Activated T-helper 9 cell treated with anti-CD3 and anti-CD28 coated beads, Interleukin-2, amount 50 U/mL, for 16 hours (primary cell): ENCODE results near the gene CACNA1G.

Experiments
- DNase-seq: peaks from one replicate; pipeline ENCODE4 v3.0.0-alpha.2; 2020; ENCODE audit warnings: low read depth

The CACNA1G gene

DNA sequence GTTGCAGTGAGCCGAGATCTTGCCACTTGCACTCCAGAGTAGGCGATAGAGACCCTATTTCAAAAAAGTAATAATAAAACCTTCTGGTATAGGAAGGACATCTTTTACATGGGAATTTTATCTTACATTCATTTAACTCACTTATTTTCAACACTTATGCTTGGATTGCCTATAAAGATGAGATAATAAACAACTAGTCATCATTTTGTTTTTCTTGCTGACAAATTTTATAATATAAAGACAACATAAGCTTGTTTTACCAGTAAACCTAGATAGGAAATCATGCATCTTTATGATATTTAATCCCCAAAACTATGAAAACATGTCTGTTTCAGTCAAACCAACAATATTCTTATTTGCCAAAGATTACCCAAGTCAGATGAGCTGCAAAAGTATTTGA is 91.1 kb downstream of the CACNA1G start:
- DNase-seq: no peak

DNA sequence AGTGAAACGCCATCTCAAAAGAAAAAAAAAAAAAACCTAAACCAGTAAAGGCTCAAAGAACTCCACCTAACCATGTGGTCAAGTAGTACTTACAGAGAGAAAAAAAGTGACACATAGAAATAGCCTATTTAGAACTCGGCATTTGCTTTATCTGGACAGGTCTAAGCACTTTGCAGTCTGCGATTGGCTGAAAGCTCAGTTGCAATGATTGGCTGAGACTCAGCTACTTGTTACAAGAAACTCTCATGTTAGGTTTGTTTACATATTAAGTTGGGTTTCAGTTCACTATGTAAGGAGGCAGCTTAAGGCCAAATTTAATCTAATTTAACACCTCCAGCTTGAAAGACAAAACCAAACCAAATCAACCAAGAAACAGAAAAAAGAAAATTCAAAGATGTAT is 93.2 kb downstream of the CACNA1G start:
- DNase-seq: no peak

DNA sequence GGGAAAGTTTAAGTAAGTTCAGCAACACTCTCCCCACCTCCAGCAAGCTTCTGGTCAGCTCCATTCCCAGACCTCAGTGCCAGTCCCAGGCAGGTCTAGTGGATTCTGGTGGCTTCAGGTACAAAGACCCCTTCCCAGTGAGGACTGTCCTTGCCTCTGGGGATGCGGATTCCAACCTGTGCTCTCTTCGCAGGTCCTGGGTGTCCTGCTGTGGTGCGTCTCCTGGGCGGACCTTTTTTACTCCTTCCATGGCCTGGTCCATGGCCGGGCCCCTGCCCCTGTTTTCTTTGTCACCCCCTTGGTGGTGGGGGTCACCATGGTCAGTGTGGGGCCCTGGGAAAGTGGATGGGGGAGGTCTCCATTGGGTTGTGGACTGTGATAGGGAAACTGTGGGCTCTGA is 96.0 kb downstream of the CACNA1G start:
- DNase-seq: no peak

DNA sequence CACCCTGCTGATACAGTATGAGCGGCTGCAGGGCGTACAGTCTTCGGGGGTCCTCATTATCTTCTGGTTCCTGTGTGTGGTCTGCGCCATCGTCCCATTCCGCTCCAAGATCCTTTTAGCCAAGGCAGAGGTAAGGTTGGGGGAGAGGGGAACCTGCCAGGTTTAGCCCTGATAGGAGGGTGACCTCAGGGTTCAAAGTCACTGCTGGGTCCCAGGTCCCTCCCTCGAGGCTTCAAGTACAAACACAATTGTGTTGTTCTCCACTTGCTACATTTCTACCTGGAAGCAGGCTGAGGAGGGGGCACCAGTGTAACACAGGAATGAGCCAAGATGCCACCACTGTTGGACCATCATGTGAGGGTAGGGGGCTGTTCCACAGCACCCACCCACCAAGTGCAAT is 96.5 kb downstream of the CACNA1G start:
- DNase-seq: no peak

DNA sequence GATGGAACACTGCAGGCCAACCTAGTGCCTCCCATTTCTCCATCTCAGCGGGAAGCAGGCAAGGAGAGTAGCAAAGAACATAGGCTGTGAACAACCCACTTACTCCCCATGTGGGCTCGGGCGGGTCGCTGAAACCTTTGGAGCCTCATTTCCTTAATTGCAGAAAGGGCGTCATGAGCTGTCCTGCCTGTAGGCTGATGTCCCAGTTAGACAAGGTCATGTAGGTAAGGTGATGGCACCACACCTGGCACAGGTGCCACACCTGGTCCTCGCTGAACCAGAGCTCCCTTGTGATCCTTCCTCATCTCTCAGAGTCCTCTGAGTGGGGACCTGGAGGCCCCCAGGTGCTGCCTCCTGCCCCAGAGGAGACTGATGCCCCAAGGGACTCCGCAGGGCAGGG is 97.1 kb downstream of the CACNA1G start:
- no peak for DNase-seq

DNA sequence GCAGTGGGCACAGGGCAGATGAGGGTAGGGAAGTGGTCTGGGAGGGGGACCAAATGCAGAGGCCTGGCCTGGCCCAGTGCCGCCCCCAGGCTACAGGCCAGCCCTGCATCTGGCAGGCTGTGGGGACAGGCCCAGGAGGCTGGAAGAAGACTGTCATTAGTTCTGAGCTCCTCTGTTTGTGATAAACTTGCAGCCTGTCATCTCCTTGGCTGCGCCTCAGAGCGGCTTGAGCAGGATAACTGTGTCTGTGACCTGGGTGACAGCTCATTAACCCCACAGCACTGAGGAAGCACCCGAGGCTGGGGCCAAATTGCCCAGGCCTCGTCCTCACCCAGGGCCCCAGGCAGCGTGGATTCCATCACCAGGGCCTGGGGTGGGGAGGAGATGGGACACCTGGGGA is 98.1 kb downstream of the CACNA1G start:
- no peak for DNase-seq

DNA sequence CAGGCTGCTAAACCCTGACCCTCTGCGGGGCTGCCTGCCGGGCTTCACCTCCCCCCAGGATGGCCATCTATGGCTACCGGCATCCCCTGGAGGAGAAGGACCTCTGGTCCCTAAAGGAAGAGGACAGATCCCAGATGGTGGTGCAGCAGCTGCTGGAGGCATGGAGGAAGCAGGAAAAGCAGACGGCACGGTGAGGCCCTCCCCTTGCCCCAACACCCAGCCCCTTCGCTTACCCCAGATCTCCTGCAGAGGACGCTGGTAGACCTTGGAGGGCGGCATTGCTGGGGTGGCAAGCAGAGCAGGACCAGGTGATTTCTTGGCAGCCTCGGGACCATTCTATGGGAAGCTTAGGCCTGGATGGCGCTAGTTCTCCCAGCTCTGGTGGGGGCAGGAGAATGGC is 98.7 kb downstream of the CACNA1G start:
- no peak for DNase-seq

DNA sequence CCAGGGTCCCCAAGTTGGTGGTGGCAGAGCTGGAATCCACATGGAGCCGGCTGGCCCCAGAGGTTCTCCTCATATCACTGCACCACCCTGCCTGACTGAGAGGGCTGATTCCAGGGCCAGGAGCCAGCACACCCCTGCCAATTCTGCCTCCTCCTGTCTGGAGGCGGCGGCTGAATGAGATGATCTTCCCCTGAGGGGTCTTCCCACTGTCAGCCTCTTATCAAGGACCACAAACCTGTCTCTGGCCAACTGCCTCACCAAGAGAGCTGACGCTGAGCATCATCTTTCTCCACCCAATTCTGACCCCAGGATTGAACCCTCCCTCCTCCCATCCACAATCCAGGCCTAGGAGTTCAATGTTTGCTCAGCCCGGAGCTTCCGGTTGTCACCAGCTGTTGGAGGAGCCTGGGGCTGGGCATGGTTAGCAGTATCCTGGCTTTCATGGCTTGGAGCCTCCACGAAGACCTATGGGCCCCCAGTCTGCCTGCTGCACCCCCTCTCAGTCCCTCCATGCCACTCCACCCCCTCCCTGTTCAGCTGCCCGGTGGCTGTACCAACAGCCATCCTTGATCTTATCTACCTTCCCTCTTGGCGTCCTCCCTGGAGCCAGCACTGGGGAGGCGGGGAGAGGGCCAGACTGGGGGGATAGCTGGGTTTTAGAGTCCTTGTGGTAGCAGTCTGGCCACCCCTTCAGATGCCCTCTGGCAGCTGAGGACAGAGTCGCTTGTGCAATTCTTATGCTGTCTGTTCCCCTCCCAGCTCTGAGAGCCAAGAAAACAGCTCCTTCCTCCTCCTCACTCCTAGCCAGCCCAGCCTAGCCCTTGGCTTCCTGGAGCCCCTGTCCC is 99.7 kb downstream of the CACNA1G start:
- DNase-seq: no peak

DNA sequence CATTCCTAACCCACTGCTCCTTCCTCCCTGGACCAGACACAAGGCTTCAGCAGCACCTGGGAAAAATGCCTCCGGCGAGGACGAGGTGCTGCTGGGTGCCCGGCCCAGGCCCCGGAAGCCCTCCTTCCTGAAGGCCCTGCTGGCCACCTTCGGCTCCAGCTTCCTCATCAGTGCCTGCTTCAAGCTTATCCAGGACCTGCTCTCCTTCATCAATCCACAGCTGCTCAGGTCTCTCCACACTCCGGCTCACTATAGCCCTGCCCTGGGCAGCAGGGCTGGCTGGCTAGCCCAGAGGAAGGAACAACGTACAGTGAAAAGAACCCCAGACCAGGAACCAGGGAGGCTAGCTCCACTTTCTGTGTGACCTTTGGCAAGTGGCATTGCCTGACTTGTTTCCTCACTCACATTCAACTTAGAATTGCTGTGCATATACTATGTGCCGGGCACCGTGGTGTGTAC is 100.4 kb downstream of the CACNA1G start:
- no peak for DNase-seq

DNA sequence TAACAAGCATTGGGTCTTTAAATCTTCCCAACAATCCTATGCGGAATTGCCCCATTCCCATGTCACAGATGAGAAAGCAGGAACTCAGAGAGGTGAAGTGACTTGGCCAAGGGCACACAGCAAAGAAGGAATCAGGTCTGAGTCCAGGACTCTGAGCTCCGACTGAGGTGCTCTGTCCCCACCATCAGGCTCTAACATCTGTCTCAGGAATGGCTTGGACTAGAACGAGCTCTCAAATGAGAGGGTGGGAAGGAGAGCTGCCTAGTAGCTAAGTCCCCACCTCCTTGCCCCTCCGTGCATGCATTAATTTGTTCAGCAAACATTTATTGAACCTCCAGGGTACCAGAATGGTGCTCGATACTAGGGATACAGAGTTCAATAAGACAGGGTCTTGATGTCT is 100.8 kb downstream of the CACNA1G start:
- DNase-seq: no peak

DNA sequence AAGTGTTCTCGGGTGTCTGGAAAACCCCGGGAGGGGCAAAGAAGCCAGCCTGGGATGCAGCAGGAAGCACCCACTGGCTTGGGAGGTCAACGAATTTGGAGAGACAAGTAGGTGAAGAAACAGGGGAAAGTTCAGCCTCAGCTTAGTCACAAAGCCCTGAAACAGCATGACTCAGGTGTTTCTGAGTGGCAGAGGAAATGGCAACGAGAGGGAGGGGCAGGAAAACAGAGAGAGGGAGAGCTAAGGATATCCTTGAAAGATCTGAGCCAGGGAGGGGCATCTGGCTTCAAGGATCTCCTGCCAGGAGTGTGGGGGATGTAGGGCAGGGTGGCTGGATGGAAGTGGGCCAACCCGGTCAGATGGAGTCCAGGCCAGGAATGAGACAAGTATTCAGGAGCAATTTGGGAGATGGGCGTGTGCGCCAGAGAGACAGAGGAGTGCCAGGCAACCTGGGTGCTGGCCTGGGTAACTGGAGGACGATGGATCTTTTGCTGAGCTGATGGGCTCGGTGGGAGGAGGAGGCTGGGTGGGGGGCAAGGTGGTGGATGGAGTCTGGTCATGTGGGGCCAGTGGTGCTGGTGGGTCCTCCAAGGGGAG is 101.4 kb downstream of the CACNA1G start:
- no peak for DNase-seq

DNA sequence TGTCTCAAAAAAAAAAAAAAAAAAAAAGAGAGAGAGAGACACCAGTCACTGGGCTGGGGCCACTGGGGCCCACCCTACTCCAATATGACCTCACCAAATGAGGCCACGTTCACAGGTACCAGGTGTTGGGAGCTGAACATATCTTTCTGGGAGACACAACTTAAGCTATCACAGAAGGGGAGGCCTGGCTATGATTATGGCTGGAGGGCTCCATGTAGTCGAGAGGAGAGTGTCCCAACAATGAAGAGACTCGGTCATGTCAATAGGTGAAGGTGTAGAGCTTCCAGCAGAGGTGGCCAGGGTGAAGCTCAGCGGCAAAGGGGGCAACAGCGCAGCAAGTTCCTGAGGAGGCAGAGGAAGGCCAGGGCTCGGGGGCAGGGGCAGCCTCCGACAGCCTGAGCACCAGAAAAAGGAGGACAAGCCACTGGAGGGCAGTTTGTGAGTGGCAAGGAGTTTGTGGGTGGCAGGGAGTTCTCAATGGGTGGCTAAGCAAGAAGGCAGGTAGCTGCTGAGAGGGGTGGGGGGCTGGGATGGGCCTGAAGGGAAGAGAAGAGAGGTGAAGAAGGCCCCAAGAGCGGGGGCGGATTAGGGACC is 102.2 kb downstream of the CACNA1G start:
- DNase-seq: no peak

DNA sequence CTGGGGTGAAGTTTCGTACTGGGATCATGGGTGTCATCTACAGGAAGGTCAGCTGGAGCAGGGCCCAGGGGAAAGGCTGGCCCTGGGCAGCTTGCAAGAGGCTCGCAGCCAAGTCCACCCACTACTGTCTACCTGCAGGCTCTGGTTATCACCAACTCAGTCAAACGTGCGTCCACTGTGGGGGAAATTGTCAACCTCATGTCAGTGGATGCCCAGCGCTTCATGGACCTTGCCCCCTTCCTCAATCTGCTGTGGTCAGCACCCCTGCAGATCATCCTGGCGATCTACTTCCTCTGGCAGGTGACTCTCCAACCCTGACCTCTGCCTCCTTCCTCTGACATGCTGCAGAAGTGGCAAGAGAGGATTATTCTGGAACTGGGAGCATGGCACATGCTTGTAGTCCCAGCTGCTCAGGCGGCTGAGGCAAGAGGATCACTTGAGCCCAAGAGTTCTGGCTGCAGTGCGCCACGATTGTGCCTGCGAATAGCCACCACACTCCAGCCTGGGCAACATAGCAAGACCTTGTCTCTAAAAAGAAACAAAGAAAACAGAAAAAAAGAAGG is 103.4 kb downstream of the CACNA1G start:
- DNase-seq: no peak

DNA sequence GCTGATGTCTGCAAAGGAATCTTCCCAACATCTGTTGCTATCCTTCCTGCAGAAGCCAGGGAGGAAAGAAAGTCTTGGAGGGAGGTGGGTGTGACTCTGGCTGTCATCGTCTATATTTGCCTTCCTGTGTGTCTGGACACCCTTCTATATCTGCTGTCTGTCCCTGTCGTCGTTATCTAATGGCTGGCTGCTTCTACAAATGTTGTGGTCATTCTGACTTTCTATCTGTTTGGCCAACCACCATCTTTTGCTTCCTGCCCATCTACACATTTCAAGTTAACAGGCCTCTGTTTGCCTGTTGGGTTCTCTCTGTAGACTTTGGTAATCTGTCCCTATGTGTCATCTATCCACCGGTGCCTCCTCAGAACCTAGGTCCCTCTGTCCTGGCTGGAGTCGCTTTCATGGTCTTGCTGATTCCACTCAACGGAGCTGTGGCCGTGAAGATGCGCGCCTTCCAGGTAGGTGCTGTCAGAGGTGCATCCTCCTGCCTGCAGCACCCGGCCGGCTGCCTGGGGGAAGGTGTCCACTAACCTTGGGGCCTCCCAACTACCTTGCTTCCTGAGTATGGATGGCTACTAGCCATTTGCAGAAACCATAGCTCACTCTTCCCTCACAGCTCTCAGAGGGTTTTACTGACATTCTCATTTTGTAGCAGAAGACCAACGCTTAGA is 104.4 kb downstream of the CACNA1G start:
- no peak for DNase-seq

DNA sequence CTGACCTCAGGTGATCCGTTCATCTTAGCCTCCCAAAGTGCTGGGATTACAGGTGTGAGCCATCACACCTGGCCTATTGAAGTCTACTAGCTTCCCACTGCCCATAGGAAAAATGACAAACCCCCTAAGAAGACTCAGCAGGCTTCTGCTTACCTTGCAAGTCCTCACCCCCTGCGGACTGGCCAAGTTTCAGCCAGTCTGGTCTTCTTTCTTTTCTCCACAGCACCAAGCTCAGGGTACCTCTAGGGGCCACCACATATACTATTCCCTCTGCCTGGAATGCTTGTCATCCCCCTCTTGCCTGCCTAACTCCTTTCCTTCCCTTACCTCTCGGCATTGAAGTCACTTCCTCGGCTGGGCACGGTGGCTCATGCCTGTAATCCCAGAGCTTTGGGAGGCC is 105.3 kb downstream of the CACNA1G start:
- DNase-seq: no peak

DNA sequence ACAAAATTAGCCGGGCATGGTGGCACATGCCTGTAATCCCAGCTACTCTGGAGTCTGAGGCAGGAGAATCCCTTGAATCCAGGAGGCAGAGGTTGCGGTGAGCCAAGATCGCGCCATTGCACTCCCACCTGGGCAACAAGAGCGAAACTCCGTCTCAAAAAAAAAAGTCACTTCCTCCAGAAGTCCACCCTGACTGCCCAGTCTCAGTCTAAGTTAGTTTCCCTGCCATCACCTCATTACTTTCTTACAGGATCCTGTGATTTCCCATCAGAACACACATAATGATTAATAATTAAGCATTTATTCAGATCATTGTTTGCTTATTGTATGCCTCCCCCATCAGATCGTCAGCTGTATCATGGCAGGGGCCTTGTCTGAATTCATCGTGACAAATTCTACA is 105.8 kb downstream of the CACNA1G start:
- DNase-seq: no peak

DNA sequence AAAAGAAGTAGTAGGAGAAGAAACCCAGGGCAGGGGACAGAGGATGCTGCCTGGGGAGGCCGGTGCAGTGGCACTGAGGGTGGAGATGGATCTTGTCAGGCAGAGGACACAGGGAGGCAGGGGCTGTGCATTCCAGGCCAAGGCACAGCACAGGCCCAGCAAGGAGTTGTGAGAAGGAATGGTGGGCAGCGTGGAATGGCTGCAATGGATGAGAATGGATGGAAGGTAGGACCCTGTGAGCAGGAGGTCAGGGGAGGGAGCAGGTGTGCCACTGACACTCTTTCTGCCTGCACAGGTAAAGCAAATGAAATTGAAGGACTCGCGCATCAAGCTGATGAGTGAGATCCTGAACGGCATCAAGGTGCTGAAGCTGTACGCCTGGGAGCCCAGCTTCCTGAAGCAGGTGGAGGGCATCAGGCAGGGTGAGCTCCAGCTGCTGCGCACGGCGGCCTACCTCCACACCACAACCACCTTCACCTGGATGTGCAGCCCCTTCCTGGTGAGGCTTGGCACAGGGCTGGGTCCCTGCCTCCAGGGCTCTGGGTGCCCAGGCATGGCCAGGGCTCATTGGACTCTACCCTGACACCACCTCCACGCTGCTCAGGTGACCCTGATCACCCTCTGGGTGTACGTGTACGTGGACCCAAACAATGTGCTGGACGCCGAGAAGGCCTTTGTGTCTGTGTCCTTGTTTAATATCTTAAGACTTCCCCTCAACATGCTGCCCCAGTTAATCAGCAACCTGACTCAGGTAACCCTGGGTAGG is 106.9 kb downstream of the CACNA1G start:
- DNase-seq: no peak

DNA sequence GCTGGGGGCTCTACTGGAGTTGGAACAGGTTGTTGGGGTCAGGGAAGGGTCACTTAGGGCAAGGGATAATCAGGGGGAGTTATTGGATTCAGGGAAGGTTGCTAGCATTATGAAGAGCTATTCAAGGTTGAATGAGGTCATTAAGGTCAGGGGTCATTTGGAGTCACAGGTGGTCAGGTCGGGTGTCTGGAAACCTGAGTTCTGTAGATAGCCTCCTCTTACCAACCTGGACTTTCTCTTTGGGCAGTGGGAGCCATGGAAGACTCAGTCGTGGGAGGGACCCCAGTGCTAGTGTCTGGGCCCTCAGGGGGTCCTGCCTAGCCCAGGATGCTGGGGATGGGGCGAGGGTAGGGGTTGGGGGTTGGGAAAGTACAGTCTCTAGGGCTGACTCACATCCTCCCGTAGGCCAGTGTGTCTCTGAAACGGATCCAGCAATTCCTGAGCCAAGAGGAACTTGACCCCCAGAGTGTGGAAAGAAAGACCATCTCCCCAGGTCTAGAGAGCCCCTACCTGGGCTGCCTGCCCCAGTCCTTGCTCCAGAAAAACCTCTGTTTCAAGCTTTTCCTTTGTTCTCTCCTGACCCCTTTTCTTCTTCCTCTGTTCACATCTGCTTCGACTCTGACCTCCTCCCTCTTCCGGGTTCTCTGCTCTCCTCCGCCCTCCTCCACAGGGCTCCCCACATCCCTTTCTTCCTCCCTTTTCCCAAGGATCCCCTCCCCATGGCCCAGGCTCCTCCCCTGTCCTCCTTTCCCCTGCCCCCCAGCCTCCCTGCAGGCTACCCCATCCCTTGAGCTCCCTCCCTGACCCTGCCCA is 107.7 kb downstream of the CACNA1G start:
- DNase-seq: no peak

DNA sequence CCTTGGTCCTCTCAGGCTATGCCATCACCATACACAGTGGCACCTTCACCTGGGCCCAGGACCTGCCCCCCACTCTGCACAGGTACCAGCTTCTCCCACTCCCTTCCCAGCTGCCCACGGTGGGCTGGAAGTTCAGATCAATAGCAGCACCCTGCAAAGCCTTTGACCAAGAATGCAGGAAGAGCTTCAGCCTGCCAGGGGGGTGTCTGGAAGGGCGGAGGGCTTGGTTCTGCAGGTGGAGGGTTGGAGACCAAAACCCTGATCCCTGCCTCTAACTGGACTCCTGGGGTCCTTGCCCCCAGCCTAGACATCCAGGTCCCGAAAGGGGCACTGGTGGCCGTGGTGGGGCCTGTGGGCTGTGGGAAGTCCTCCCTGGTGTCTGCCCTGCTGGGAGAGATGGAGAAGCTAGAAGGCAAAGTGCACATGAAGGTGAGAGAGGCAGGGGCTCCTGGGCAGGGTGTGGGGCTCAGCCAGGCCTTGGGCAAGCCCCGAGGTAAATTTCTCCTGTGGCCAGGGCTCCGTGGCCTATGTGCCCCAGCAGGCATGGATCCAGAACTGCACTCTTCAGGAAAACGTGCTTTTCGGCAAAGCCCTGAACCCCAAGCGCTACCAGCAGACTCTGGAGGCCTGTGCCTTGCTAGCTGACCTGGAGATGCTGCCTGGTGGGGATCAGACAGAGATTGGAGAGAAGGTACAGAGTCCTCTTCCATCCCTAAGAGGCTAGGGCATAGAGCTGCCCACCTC is 108.5 kb downstream of the CACNA1G start:
- DNase-seq: no peak

DNA sequence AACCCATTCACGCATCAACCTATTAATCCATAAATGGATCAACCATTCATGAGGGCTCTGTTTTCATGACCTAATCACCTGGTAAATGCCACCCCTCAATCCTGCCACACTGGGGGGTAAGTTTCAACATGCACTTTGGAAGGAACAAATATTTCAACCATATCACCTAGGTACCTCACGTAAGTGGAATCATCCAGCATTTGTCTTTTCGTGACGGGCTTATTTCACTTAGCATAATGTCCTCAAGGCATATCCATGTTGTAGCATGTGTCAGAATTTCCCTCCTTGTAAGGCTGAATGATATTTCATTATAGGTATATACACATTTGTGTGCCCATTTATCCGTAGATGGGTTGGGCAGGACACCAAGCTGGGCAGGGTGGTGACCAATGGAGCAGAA is 111.6 kb downstream of the CACNA1G start:
- no peak for DNase-seq
